AG04449 (cell line): Measurements from ENCODE around the gene SPTLC3.
"Not testable (repeated sequence)": the region's sequence is repeated elsewhere in the genome, so short reads cannot be mapped to it uniquely, and the experiment has no call there.

Experiments used
- CTCF ChIA-PET: fragments of 350-600 bp; formaldehyde crosslinking; extraction: SDS; loops from one replicate; lab custom pipeline; 2021; ENCODE audit warnings: antibody characterized with exemption; lab: Yijun Ruan, JAX
- POLR2A ChIA-PET: fragments of 400-600, 350-600 bp; formaldehyde crosslinking; extraction: SDS; loops from one replicate; lab custom pipeline; 2020; ENCODE audit warnings: antibody characterized with exemption, inconsistent platforms; lab: Yijun Ruan, JAX
- DNase-seq: peaks from one replicate; pipeline ENCODE4 v3.0.0-alpha.2; 2010; ENCODE audit warnings: low read depth, low spot score
- H3K4me3 ChIP-seq: 2 replicates; pipeline ENCODE4 v1.5.1; 2011; ENCODE audit warnings: low read depth, mild to moderate bottlenecking, control low read depth, low read length
- CTCF ChIP-seq: IDR thresholded peaks from one replicate; pipeline ENCODE4 v1.5.1; 2011; ENCODE audit warnings: mild to moderate bottlenecking, moderate library complexity, low read length, control low read depth, inconsistent platforms; ENCODE audit not compliant: insufficient read depth; ENCODE audit errors: missing control alignments

The SPTLC3 gene

GRCh38 chr20:12975833-12976608 is 32.8 kb upstream of the SPTLC3 start:
- CTCF ChIA-PET: interaction anchor here (0.9 to 4.1 kb wide), 7 partner anchors 9 to 795 kb away, joined by 3 to 19 read pairs (median 8); no protein-coding TSS in a partner anchor
- TF ChIP-seq CTCF: no peak
- POLR2A ChIA-PET: no interaction called here
- H3K4me3 ChIP-seq: no peak overlapping the region
- DNase-seq: no peak

- TF ChIP-seq CTCF: no peak
- no peak for DNase-seq
- ChIA-PET POLR2A (no interaction called here), CTCF (interaction anchor here (0.9 to 4.1 kb wide), 7 partner anchors 10 to 794 kb away, joined by 3 to 19 read pairs (median 8); no protein-coding TSS in a partner anchor)
- no peak overlapping the region for H3K4me3 ChIP-seq
Observed at GRCh38 chr20:12976720-12977309, 32.0 kb upstream of the SPTLC3 start.

GRCh38 chr20:12977328-12978125 is 31.2 kb upstream of the SPTLC3 start:
- no peak for DNase-seq
- TF ChIP-seq CTCF: no peak
- POLR2A ChIA-PET: no interaction called here
- H3K4me3 ChIP-seq: no peak overlapping the region
- CTCF ChIA-PET: interaction anchor here (0.9 to 4.1 kb wide), 6 partner anchors 11 to 284 kb away, joined by 4 to 19 read pairs (median 9); no protein-coding TSS in a partner anchor

- H3K4me3 ChIP-seq: no peak overlapping the region
- TF ChIP-seq CTCF: no peak
- ChIA-PET POLR2A (no interaction called here), CTCF (interaction anchor here (0.8 to 4.1 kb wide), 4 partner anchors 8 to 126 kb away, joined by 4 to 19 read pairs (median 10); no protein-coding TSS in a partner anchor)
- DNase-seq: no peak
Observed at GRCh38 chr20:12978126-12978394, 30.7 kb upstream of the SPTLC3 start.

GRCh38 chr20:12978613-12979495 is 29.9 kb upstream of the SPTLC3 start:
- H3K4me3 ChIP-seq: no peak overlapping the region
- no peak for DNase-seq
- ChIA-PET CTCF (interaction anchor here (0.8 to 4.1 kb wide), 6 partner anchors 7 to 131 kb away, joined by 3 to 19 read pairs (median 4); no protein-coding TSS in a partner anchor), POLR2A (no interaction called here)
- TF ChIP-seq CTCF: no peak

GRCh38 chr20:12979713-12980112 is 29.1 kb upstream of the SPTLC3 start:
- POLR2A ChIA-PET, DNase-seq, H3K4me3 ChIP-seq: not testable (repeated sequence)
- CTCF ChIA-PET: interaction anchor here (1.0 to 1.1 kb wide), 2 partner anchors 8 to 130 kb away, joined by 3 read pairs; no protein-coding TSS in a partner anchor
